OCI-LY3 (cell line): ENCODE measurements around the gene ADPGK.

ENCODE experiments used
- CTCF ChIP-seq: fragments of 200-600, 300-600 bp; sonication (generic); IDR thresholded peaks from 2 replicates; pipeline ENCODE4 v1.5.1; 2014; ENCODE audit warnings: antibody characterized with exemption, low read length, low read depth
- EZH2phosphoT487 ChIP-seq: fragments of 200-600 bp; shearing (Covaris generic); IDR thresholded peaks from 2 replicates; pipeline ENCODE4 v1.6.1; 2018; ENCODE audit warnings: antibody characterized with exemption, mixed run types, low read depth

GRCh38 chr15:72801590-72802325, 18.2 kb upstream of the ADPGK start:
- TF ChIP-seq EZH2phosphoT487 = no peak
- TF ChIP-seq CTCF = no peak
